ENCODE data around the gene NKX1-1.
"Not testable (repeated sequence)": the region's sequence is repeated elsewhere in the genome, so short reads cannot be mapped to it uniquely, and the experiment has no call there.

Gene NKX1-1

GRCh38 chr4:1383728-1384591 is 22.3 kb downstream of the NKX1-1 start:
- no peak for DNase-seq

GRCh38 chr4:1382776-1383727 is 23.2 kb downstream of the NKX1-1 start:
- DNase-seq = no peak

GRCh38 chr4:1381944-1382541 is 24.2 kb downstream of the NKX1-1 start:
- no peak for DNase-seq

- DNase-seq = no peak
Measured at GRCh38 chr4:1381181-1381621, 25.0 kb downstream of the NKX1-1 start.

- DNase-seq = no peak
Measured at GRCh38 chr4:1380368-1381151, 25.7 kb downstream of the NKX1-1 start.

GRCh38 chr4:1379801-1380331 is 26.4 kb downstream of the NKX1-1 start:
- no peak for DNase-seq

GRCh38 chr4:1379351-1379781 is 26.9 kb downstream of the NKX1-1 start:
- no peak for DNase-seq

GRCh38 chr4:1378559-1379231 is 27.5 kb downstream of the NKX1-1 start:
- no peak for DNase-seq

- no peak for DNase-seq
Measured at GRCh38 chr4:1377606-1378261, 28.5 kb downstream of the NKX1-1 start.

- no peak for DNase-seq
Measured at GRCh38 chr4:1376841-1377605, 29.2 kb downstream of the NKX1-1 start.

GRCh38 chr4:1376391-1376840 is 29.8 kb downstream of the NKX1-1 start:
- DNase-seq = no peak

GRCh38 chr4:1375761-1376322 is 30.4 kb downstream of the NKX1-1 start:
- no peak for DNase-seq

- DNase-seq = no peak
Measured at GRCh38 chr4:1375051-1375721, 31.1 kb downstream of the NKX1-1 start.

GRCh38 chr4:1374706-1375045 is 31.6 kb downstream of the NKX1-1 start:
- DNase-seq = no peak

GRCh38 chr4:1373892-1374705 is 32.1 kb downstream of the NKX1-1 start:
- DNase-seq = no peak

- not testable (repeated sequence) for DNase-seq
Measured at GRCh38 chr4:1372576-1372975, 33.7 kb downstream of the NKX1-1 start.

GRCh38 chr4:1371176-1372165 is 34.8 kb downstream of the NKX1-1 start:
- no peak for DNase-seq
